Peyer's patch (tissue), 4 donors: Measurements from ENCODE around the gene ALOX15B. TPM values are rescaled to one million over a fixed set of nuclear protein-coding genes. Genes with fewer than 3 reads are reported as not detected.

Experiments
- DNase-seq, 3 donors: peaks; one replicate each; pipeline ENCODE4 v3.0.0-alpha.2; 2017 to 2019
- H3K27ac ChIP-seq, 4 donors: fragments of 200-600 bp; sonication (generic); one replicate each; pipeline ENCODE4 v1.5.1; 2016 to 2019
- H3K27me3 ChIP-seq, 2 donors: fragments of 200-600 bp; sonication (generic); one replicate each; pipeline ENCODE4 v1.5.1; 2019
- H3K36me3 ChIP-seq, 3 donors: fragments of 200-600 bp; sonication (generic); one replicate each; pipeline ENCODE4 v1.5.1; 2016 to 2019
- H3K4me1 ChIP-seq, 4 donors: fragments of 200-600 bp; sonication (generic); one replicate each; pipeline ENCODE4 v1.5.1; 2016 to 2019
- H3K4me3 ChIP-seq, 4 donors: fragments of 200-600 bp; sonication (generic); 1 replicate in 3 of 4; 2 replicates in 1 of 4; pipeline ENCODE4 v1.5.1; 2016 to 2019; ENCODE audit warnings: mild to moderate bottlenecking in 1 of 4
- H3K9me3 ChIP-seq, 4 donors: fragments of 200-600 bp; sonication (generic); one replicate each; pipeline ENCODE4 v1.5.1; 2016 to 2019; ENCODE audit warnings: mild to moderate bottlenecking in 1 of 4
- POLR2A ChIP-seq, 2 donors: fragments of 450-650 bp; IDR thresholded peaks; one replicate each; pipeline ENCODE4 v1.5.1; 2017; ENCODE audit warnings: antibody characterized with exemption in 2 of 2, mild to moderate bottlenecking in 2 of 2, moderate library complexity in 2 of 2
- total RNA-seq, 4 donors: library from RNA; depleted of rRNA; stranded (reverse); fragments of >200 nt; gene quantifications; one replicate each; pipeline ENCODE4 v1.1.0, GENCODE V29; 2016
- TF ChIP-seq, protein P1 (sequence below), 6 experiments: fragments of 450-650 bp in 4 of 6; fragments of 200-600 bp in 2 of 6; sonication (generic) in 1 of 6; IDR thresholded peaks; one replicate each; pipeline ENCODE4 v1.5.1; 2017 to 2019; ENCODE audit warnings: antibody characterized with exemption in 6 of 6, mild to moderate bottlenecking in 3 of 6, moderate library complexity in 1 of 6

ALOX15B gene
- total RNA-seq, 4 donors from 2014 or later = 0.70 to 4.1 (median 2.1) TPM

DNA sequence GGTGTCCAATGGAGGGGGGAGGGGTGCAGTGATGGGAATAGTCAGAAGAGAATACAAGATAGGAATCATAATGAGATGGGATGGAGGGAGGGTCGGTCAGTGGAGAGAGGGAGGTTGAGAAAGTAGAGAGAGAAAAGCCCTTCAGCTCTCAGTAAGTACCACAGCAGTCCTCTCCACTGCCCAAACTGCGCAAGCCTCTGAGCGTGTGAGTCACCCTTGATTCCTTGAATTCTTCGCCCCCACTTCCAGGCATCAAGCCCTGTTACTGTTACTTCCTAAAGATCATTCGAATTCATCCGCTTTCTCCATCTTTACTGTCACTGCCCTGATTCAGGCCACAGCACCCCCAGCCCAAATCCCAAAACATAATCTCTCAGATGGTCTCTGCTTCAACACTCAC is 34.0 kb upstream of the ALOX15B start:
- TF ChIP-seq POLR2A (IDR thresholded peaks at IDR 0.05) = no peak
- TF ChIP-seq, protein P1, sequence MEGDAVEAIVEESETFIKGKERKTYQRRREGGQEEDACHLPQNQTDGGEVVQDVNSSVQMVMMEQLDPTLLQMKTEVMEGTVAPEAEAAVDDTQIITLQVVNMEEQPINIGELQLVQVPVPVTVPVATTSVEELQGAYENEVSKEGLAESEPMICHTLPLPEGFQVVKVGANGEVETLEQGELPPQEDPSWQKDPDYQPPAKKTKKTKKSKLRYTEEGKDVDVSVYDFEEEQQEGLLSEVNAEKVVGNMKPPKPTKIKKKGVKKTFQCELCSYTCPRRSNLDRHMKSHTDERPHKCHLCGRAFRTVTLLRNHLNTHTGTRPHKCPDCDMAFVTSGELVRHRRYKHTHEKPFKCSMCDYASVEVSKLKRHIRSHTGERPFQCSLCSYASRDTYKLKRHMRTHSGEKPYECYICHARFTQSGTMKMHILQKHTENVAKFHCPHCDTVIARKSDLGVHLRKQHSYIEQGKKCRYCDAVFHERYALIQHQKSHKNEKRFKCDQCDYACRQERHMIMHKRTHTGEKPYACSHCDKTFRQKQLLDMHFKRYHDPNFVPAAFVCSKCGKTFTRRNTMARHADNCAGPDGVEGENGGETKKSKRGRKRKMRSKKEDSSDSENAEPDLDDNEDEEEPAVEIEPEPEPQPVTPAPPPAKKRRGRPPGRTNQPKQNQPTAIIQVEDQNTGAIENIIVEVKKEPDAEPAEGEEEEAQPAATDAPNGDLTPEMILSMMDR (IDR thresholded peaks at IDR 0.05) = no peak
- peaks cover 0 to 22% of the 10 kb centered on the region in 2 donors for H3K27me3 ChIP-seq
- H3K27ac ChIP-seq = no peak overlapping the region
- H3K4me3 ChIP-seq = no peak overlapping the region
- no peaks in the 10 kb centered on the region for H3K36me3 ChIP-seq
- no peaks in the 10 kb centered on the region for H3K9me3 ChIP-seq
- no peak for DNase-seq
- H3K4me1 ChIP-seq = peaks cover 0 to 20% (median 8%) of the 10 kb centered on the region in 4 donors

DNA sequence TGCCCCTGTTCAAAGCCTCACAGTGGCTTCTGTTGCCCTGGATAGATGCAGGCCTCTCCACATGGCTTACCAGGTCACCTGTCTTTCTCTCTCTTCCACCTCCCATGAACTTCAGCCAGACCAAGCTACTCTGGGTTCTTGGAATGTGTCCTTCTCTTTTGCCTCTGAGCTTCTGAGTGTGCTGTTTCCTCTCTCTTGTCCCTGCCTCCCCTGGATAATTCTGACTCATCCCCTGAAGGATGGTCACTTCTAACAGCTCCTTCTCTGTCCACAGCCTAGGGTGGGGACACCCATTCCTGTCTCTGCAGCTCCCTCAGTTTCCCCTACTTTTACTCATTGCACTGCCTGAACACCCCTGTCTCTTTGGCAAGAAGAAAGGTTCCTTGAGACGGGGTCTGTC is 33.5 kb upstream of the ALOX15B start:
- no peaks in the 10 kb centered on the region for H3K9me3 ChIP-seq
- DNase-seq = no peak
- H3K27ac ChIP-seq = no peak overlapping the region
- no peaks in the 10 kb centered on the region for H3K36me3 ChIP-seq
- peaks cover 0 to 20% (median 8%) of the 10 kb centered on the region in 4 donors for H3K4me1 ChIP-seq
- peaks cover 0 to 22% of the 10 kb centered on the region in 2 donors for H3K27me3 ChIP-seq
- no peak overlapping the region for H3K4me3 ChIP-seq
- TF ChIP-seq, protein P1 (IDR thresholded peaks at IDR 0.05) = no peak
- no peak for TF ChIP-seq POLR2A (IDR thresholded peaks at IDR 0.05)

DNA sequence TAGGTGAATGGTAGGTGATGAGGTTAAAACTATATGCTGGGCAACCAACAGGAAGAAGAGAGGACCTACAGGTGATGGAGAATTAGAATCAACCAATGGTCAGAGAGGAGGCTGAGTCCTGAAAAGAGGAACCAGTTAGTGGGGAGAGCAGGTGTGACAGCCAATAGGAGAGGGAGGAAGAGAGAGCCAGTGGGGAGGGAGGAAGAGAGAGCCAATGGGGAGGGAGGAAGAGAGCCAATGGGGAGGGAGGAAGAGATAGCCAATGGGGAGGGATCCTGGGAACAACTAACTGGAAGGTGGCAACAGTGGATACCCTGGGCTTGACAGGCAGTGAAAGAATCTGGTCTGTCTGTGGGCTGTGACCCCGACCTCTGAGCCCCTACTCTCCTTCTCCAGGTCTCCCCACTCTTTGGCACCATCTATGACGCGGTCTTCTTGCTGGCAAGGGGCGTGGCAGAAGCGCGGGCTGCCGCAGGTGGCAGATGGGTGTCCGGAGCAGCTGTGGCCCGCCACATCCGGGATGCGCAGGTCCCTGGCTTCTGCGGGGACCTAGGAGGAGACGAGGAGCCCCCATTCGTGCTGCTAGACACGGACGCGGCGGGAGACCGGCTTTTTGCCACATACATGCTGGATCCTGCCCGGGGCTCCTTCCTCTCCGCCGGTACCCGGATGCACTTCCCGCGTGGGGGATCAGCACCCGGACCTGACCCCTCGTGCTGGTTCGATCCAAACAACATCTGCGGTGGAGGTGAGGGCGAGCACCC is 32.7 kb upstream of the ALOX15B start:
- TF ChIP-seq, protein P1 (IDR thresholded peaks at IDR 0.05) = no peak
- TF ChIP-seq POLR2A (IDR thresholded peaks at IDR 0.05) = no peak
- Histone ChIP-seq H3K9me3 (no peaks in the 10 kb centered on the region), H3K27me3 (peaks cover 0 to 22% of the 10 kb centered on the region in 2 donors), H3K4me1 (peaks cover 0 to 20% (median 8%) of the 10 kb centered on the region in 4 donors), H3K36me3 (no peaks in the 10 kb centered on the region), H3K27ac (no peak overlapping the region), H3K4me3 (no peak overlapping the region)
- no peak for DNase-seq

DNA sequence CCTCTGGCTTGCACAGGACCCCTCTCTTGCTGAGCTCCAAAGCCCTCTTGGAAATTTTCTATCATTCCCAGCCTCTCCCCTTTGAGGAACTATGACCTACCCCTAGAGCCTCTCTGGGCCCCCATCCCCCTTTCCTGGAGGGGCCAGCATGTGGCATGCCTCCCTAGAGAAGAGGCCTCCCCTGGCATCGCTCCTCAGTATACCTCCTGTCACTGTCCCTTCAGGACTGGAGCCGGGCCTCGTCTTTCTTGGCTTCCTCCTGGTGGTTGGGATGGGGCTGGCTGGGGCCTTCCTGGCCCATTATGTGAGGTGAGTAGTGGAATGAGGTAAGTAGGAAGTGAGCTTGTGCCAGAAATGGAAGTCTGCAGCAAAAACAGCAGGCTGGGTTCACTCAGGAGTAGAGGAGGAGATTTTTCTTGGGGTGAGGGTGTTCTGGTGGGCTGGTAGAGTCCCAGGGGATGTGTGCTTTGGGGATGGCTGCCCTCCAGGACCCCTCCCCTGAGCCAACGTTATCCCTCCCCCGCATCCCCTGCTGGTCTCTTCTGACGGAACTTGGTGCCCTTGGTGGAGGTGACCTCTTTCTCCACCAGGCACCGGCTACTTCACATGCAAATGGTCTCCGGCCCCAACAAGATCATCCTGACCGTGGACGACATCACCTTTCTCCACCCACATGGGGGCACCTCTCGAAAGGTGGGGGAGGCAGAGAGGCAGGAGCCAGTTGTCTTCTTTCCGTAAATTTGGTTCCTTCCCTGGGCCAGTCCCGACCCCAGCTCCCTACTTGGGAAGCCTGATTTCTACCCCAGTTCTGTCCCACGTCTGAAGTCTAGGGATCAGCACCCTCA is 31.8 kb upstream of the ALOX15B start:
- Histone ChIP-seq H3K27me3 (peaks cover 0 to 19% of the 10 kb centered on the region in 2 donors), H3K4me1 (peaks cover 0 to 17% (median 8%) of the 10 kb centered on the region in 4 donors), H3K27ac (no peak overlapping the region), H3K9me3 (no peaks in the 10 kb centered on the region), H3K36me3 (no peaks in the 10 kb centered on the region), H3K4me3 (no peak overlapping the region)
- TF ChIP-seq POLR2A (IDR thresholded peaks at IDR 0.05) = no peak
- TF ChIP-seq, protein P1 (IDR thresholded peaks at IDR 0.05) = no peak
- no peak for DNase-seq

DNA sequence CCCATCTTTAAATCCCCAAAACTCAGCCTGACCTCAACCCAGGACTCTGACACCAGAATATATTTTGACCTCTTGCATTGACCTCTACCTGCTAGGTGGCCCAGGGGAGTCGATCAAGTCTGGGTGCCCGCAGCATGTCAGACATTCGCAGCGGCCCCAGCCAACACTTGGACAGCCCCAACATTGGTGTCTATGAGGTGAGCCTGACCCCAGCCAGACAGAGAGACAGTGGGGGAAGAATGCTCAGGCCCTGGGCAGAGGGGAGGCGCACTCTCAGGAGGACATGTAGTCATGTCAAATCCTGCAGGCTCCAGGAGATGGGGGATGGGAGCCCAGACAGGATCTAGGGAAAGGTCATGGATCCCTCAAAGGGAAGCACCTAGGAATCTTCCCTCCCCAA is 31.0 kb upstream of the ALOX15B start:
- no peaks in the 10 kb centered on the region for H3K36me3 ChIP-seq
- no peak overlapping the region for H3K4me3 ChIP-seq
- H3K27ac ChIP-seq = no peak overlapping the region
- peaks cover 0 to 9% (median 3%) of the 10 kb centered on the region in 4 donors for H3K4me1 ChIP-seq
- DNase-seq = no peak
- no peak for TF ChIP-seq POLR2A (IDR thresholded peaks at IDR 0.05)
- TF ChIP-seq, protein P1 (IDR thresholded peaks at IDR 0.05) = no peak
- no peaks in the 10 kb centered on the region for H3K9me3 ChIP-seq
- peaks cover 0 to 11% of the 10 kb centered on the region in 2 donors for H3K27me3 ChIP-seq
